Activated naive CD4-positive, alpha-beta T cell treated with anti-CD3 and anti-CD28 coated beads for 36 hours (primary cell): Measurements from ENCODE around the gene WSCD2. TPM values are rescaled to one million over a fixed set of nuclear protein-coding genes. Genes with fewer than 3 reads are reported as not detected.

ENCODE experiments used
- CTCF ChIA-PET: fragments of 350-600 bp; sonication (Branson Sonifier 250); formaldehyde crosslinking; loops from one replicate; lab custom pipeline; 2021; ENCODE audit warnings: antibody characterized with exemption; lab: Charles Lee
- DNase-seq: peaks from one replicate; pipeline ENCODE4 v3.0.0-alpha.2; 2020
- H3K27ac Mint-ChIP-seq: one replicate; pipeline ENCODE4 v1.8.0; 2021; ENCODE audit warnings: mild to moderate bottlenecking, mixed read lengths
- H3K27me3 Mint-ChIP-seq: one replicate; pipeline ENCODE4 v1.8.0; 2021; ENCODE audit warnings: low read depth, mixed read lengths
- H3K36me3 Mint-ChIP-seq: one replicate; pipeline ENCODE4 v1.8.0; 2021; ENCODE audit warnings: low read depth, mixed read lengths
- H3K4me1 Mint-ChIP-seq: one replicate; pipeline ENCODE4 v1.8.0; 2021; ENCODE audit warnings: low read depth, mixed read lengths
- H3K4me3 Mint-ChIP-seq: one replicate; pipeline ENCODE4 v1.8.0; 2021; ENCODE audit warnings: mild to moderate bottlenecking, moderate library complexity, mixed read lengths
- H3K9me3 Mint-ChIP-seq: one replicate; pipeline ENCODE4 v1.8.0; 2021; ENCODE audit warnings: mixed read lengths
- intact Hi-C: fragments of 100-400 bp; cut with micrococcal nuclease; formaldehyde crosslinking; loops from one replicate; pipeline ENCODE4 v1.15.1; 2023
- total RNA-seq, 2 experiments: library from RNA; stranded (reverse); gene quantifications; one replicate each; pipeline ENCODE4 v1.2.3, GENCODE V29; 2021

The WSCD2 gene
- total RNA-seq, 2 experiments from 2014 or later, result not detected

DNA sequence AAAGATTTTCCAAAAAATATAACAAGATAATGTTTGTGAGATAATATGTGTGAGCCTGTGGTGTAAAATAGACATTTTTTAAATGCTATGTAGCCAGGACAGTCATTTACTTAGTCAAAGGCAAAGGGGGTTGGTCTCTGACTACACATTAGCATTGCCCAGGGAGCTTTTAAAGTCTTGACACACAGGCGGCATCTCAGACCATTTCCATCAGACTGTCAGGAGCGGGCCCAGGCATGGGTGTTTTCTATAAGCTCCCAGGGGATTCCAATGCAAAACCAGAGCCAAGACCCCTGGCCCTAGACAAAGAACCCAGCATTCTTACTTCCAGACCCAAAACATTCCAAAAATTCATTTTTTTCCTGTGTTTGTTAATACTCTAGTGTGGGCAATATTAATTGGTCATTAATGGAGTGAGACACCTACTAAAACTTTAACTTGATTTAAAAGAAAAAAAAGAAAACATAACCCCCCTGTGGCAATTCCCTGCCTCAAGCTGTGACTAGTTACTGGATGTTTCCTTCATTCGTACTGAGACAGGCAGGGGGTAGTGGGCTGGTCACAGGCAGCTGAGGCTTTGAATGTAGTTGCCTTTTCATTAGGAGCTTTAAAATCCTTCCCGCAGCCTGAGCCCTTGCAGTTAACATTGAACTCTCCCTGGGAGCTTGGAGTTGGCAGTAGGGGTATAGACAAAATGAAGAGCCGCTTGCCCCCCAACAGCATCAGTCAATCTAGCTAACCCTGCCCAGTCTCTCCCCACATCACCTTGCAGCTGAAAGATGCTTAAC lies 106.3 kb downstream of the WSCD2 start:
- Mint-ChIP-seq H3K36me3 (no peaks in the 10 kb centered on the region), H3K27ac (no peak overlapping the region), H3K4me1 (no peaks in the 10 kb centered on the region), H3K27me3 (peaks cover 18% of the 10 kb centered on the region), H3K4me3 (no peak overlapping the region), H3K9me3 (no peaks in the 10 kb centered on the region)
- no peak for DNase-seq
- intact Hi-C loops, result no loop called here
- CTCF ChIA-PET, result interaction anchor here (0.6 to 0.7 kb wide), 2 partner anchors 10 to 57 kb away, joined by 3 read pairs; no protein-coding TSS in a partner anchor

DNA sequence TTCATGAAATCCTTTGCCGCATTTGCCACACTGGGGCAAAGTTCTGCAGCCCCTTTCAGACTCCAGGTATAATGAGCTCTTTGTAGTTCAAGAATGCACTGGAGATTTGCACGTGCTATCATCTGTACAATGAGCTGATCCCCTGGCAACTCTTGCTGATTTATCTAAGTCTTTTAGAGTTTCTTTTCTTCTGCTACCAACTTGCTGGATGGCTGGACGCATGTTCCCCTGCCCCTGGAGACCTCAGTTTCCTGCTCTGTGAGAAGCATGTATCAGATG lies 106.8 kb downstream of the WSCD2 start:
- Mint-ChIP-seq H3K4me3 (no peak overlapping the region), H3K27ac (no peak overlapping the region), H3K9me3 (no peaks in the 10 kb centered on the region), H3K4me1 (no peaks in the 10 kb centered on the region), H3K36me3 (no peaks in the 10 kb centered on the region), H3K27me3 (peaks cover 14% of the 10 kb centered on the region)
- DNase-seq, result no peak
- CTCF ChIA-PET, result no interaction called here
- intact Hi-C loops, result no loop called here

DNA sequence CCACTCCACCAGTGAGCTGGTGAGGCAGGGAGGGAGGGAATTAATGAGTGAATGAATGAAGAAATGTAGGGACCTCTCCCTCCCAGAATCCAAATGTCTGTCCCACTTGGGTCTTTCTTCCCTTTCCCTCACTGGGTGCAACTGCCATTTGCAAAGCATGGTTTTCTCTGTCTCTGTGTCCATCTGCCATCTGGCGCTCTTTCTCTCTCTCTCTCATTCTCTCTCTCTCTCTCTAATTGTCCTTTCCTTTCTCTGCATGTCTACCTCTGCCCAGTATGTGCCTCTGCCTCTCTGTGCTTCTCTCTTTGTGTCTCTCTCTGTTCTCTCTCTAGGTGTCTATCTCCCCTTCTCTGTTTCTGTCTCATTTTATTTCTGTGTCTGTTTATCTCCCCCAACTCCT lies 107.3 kb downstream of the WSCD2 start:
- H3K36me3 Mint-ChIP-seq, result no peaks in the 10 kb centered on the region
- intact Hi-C loops, result no loop called here
- CTCF ChIA-PET, result no interaction called here

GRCh38 chr12:108237272-108237671 lies 108.2 kb downstream of the WSCD2 start:
- DNase-seq, result no peak
- Mint-ChIP-seq H3K9me3 (no peaks in the 10 kb centered on the region), H3K27me3 (peaks cover 14% of the 10 kb centered on the region), H3K36me3 (no peaks in the 10 kb centered on the region), H3K4me1 (no peaks in the 10 kb centered on the region), H3K27ac (no peak overlapping the region), H3K4me3 (no peak overlapping the region)
- intact Hi-C loops, result no loop called here
- CTCF ChIA-PET, result no interaction called here

More for the DNA sequence above, 107.3 kb downstream of the WSCD2 start:
- DNase-seq, result no peak
- no peaks in the 10 kb centered on the region for H3K4me1 Mint-ChIP-seq
- no peaks in the 10 kb centered on the region for H3K9me3 Mint-ChIP-seq
- no peak overlapping the region for H3K4me3 Mint-ChIP-seq
- peaks cover 14% of the 10 kb centered on the region for H3K27me3 Mint-ChIP-seq
- H3K27ac Mint-ChIP-seq, result no peak overlapping the region

- H3K27me3 Mint-ChIP-seq, result peaks cover 14% of the 10 kb centered on the region
Observed at GRCh38 chr12:108238474-108238873, 109.4 kb downstream of the WSCD2 start.

GRCh38 chr12:108239378-108239777 lies 110.3 kb downstream of the WSCD2 start:
- no peaks in the 10 kb centered on the region for H3K36me3 Mint-ChIP-seq
- H3K4me1 Mint-ChIP-seq, result no peaks in the 10 kb centered on the region
- no peak overlapping the region for H3K27ac Mint-ChIP-seq
- DNase-seq, result no peak
- CTCF ChIA-PET, result interaction anchor here (1.0 kb wide), 1 partner anchor 218 kb away, joined by 4 read pairs; no protein-coding TSS in a partner anchor
- H3K4me3 Mint-ChIP-seq, result no peak overlapping the region
- H3K27me3 Mint-ChIP-seq, result peaks cover 14% of the 10 kb centered on the region
- H3K9me3 Mint-ChIP-seq, result no peaks in the 10 kb centered on the region
- intact Hi-C loops, result no loop called here

More at GRCh38 chr12:108238474-108238873, 109.4 kb downstream of the WSCD2 start:
- Mint-ChIP-seq H3K9me3 (no peaks in the 10 kb centered on the region), H3K4me1 (no peaks in the 10 kb centered on the region), H3K36me3 (no peaks in the 10 kb centered on the region), H3K4me3 (no peak overlapping the region), H3K27ac (no peak overlapping the region)
- intact Hi-C loops, result no loop called here
- DNase-seq, result no peak
- CTCF ChIA-PET, result interaction anchor here (1.0 kb wide), 1 partner anchor 219 kb away, joined by 4 read pairs; no protein-coding TSS in a partner anchor

DNA sequence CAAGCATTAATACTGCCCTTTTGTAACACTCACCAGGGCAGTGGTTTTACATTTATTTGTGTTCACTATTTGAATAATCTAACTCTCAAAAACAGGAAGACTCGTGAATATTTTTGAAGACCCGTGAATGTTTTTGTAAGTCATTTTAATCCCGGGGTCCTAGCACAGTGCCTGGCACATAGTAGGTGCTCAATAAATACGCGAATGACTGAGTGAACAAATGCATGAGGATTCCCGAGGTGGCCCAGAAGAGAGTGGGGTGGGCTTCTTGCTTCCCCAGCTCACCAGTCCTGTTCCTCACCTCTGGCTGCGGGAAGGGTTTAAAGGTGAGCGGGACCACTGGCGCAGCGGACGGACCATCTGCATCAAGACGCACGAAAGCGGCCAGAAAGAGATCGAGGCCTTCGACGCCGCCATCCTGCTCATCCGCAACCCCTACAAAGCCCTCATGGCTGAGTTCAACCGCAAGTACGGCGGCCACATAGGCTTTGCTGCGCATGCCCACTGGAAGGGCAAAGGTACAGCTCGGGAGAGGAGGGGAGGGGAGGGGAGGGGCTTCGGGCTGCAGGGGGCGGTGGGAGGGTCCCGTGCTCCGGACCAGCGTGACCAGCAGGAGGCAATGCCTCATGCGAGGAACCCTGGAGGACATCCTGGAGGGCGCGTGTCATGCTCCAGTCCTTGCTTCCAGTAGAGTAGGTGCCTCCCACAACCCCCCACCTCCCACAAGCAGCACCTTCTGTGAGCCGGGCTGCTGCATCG lies 111.1 kb downstream of the WSCD2 start:
- CTCF ChIA-PET, result no interaction called here
- Mint-ChIP-seq H3K4me3 (no peak overlapping the region), H3K9me3 (no peaks in the 10 kb centered on the region), H3K27me3 (peaks cover 14% of the 10 kb centered on the region), H3K27ac (no peak overlapping the region), H3K36me3 (no peaks in the 10 kb centered on the region), H3K4me1 (no peaks in the 10 kb centered on the region)
- no peak for DNase-seq
- intact Hi-C loops, result no loop called here

GRCh38 chr12:108240928-108241327 lies 111.8 kb downstream of the WSCD2 start:
- DNase-seq, result no peak
- intact Hi-C loops, result no loop called here
- no peak overlapping the region for H3K27ac Mint-ChIP-seq

GRCh38 chr12:108241986-108242703 lies 113.1 kb downstream of the WSCD2 start:
- Mint-ChIP-seq H3K27me3 (peaks cover 14% of the 10 kb centered on the region), H3K27ac (no peak overlapping the region), H3K4me1 (no peaks in the 10 kb centered on the region), H3K4me3 (no peak overlapping the region), H3K36me3 (no peaks in the 10 kb centered on the region), H3K9me3 (no peaks in the 10 kb centered on the region)
- DNase-seq, result no peak
- CTCF ChIA-PET, result no interaction called here
- intact Hi-C loops, result no loop called here

More at GRCh38 chr12:108240928-108241327, 111.8 kb downstream of the WSCD2 start:
- Mint-ChIP-seq H3K36me3 (no peaks in the 10 kb centered on the region), H3K4me3 (no peak overlapping the region), H3K27me3 (peaks cover 14% of the 10 kb centered on the region), H3K4me1 (no peaks in the 10 kb centered on the region), H3K9me3 (no peaks in the 10 kb centered on the region)
- CTCF ChIA-PET, result no interaction called here

DNA sequence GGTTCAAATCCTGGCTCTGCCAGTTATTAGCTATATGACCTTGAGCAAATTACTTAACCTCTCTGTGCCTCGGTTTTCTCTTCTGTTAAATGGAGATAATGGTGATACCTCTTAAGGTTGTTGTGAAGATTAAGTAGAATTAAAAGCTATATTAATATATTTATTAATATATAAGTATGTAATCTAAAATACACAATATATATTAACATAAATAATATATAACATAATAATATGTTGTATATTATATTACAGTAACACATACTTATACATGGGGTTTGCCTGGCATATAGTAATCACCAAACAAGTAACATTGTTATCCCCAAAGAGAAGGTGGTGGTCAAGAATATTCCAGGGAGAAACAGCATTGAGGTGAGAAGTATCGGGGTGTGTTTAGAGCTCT lies 118.0 kb downstream of the WSCD2 start:
- no peak for DNase-seq
- peaks cover 19% of the 10 kb centered on the region for H3K27me3 Mint-ChIP-seq
- CTCF ChIA-PET, result no interaction called here
- H3K36me3 Mint-ChIP-seq, result no peaks in the 10 kb centered on the region
- no peak overlapping the region for H3K27ac Mint-ChIP-seq
- intact Hi-C loops, result no loop called here
- no peaks in the 10 kb centered on the region for H3K4me1 Mint-ChIP-seq
- H3K9me3 Mint-ChIP-seq, result no peaks in the 10 kb centered on the region
- no peak overlapping the region for H3K4me3 Mint-ChIP-seq

- Mint-ChIP-seq H3K27me3 (peaks cover 19% of the 10 kb centered on the region), H3K4me1 (no peaks in the 10 kb centered on the region), H3K4me3 (no peak overlapping the region), H3K9me3 (no peaks in the 10 kb centered on the region), H3K36me3 (no peaks in the 10 kb centered on the region), H3K27ac (no peak overlapping the region)
- intact Hi-C loops, result no loop called here
- no peak for DNase-seq
- CTCF ChIA-PET, result no interaction called here
Observed at GRCh38 chr12:108248011-108248410, 118.9 kb downstream of the WSCD2 start.

DNA sequence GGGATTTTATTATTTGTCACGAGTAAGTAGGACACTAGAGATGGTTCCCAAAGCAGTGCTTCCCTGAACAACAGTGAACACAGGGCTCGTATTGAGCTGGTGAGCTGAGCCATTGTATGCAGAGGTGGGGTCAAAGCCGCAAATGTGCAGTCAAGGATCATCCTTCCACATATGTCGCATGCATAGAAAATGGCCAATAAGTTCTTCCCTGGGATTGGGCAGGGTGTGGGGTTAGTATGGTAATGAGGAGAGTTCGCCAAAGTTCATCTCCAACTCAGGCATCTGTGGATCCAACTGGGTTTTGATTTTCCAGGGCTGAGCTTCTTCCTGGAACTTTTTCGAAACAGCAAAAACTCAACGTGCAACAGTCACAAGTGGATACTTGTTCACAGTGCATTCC lies 123.4 kb downstream of the WSCD2 start:
- Mint-ChIP-seq H3K27me3 (peaks cover 28% of the 10 kb centered on the region), H3K27ac (no peak overlapping the region), H3K4me1 (no peaks in the 10 kb centered on the region), H3K36me3 (no peaks in the 10 kb centered on the region), H3K9me3 (no peaks in the 10 kb centered on the region), H3K4me3 (no peak overlapping the region)
- intact Hi-C loops, result no loop called here
- no peak for DNase-seq
- CTCF ChIA-PET, result no interaction called here
